Neural progenitor cell (in vitro differentiated cells): ENCODE measurements around the gene HSF4. TPM values are rescaled to one million over a fixed set of nuclear protein-coding genes. Genes with fewer than 3 reads are reported as not detected.

ENCODE experiments used
- DNase-seq: peaks from one replicate; pipeline ENCODE4 v3.0.0-alpha.2; 2016; ENCODE audit warnings: low spot score
- H2AFZ ChIP-seq: fragments of 200-600 bp; sonication (generic); replicated peaks from 2 replicates; pipeline ENCODE4 v1.6.1; 2016; ENCODE audit warnings: antibody characterized with exemption
- H3F3A ChIP-seq: fragments of 200-600 bp; sonication (generic); 2 replicates; pipeline ENCODE4 v1.6.1; 2016; ENCODE audit warnings: antibody characterized with exemption, low read depth
- H3K27ac ChIP-seq: fragments of 200-600 bp; sonication (generic); 2 replicates; pipeline ENCODE4 v1.5.1; 2016; ENCODE audit warnings: mild to moderate bottlenecking
- H3K27me3 ChIP-seq: fragments of 200-600 bp; sonication (generic); 2 replicates; pipeline ENCODE4 v1.6.1; 2016; ENCODE audit warnings: mild to moderate bottlenecking, moderate library complexity
- H3K36me3 ChIP-seq: fragments of 200-600 bp; sonication (generic); 2 replicates; pipeline ENCODE4 v1.5.1; 2016
- H3K4me1 ChIP-seq: fragments of 200-600 bp; sonication (generic); 2 replicates; pipeline ENCODE4 v1.6.1; 2016; ENCODE audit warnings: mixed run types
- H3K4me2 ChIP-seq: fragments of 200-600 bp; sonication (generic); 2 replicates; pipeline ENCODE4 v1.6.1; 2016
- H3K4me3 ChIP-seq: fragments of 200-600 bp; sonication (generic); 2 replicates; pipeline ENCODE4 v1.5.1; 2016
- H3K79me2 ChIP-seq: fragments of 200-600 bp; sonication (generic); 2 replicates; pipeline ENCODE4 v1.6.1; 2016; ENCODE audit warnings: low read depth
- H3K9ac ChIP-seq: fragments of 200-600 bp; sonication (generic); 2 replicates; pipeline ENCODE4 v1.6.1; 2016
- H3K9me3 ChIP-seq: fragments of 200-600 bp; sonication (generic); 2 replicates; pipeline ENCODE4 v1.5.1; 2016; ENCODE audit warnings: low read depth
- H4K20me1 ChIP-seq: fragments of 200-600 bp; sonication (generic); 2 replicates; pipeline ENCODE4 v1.6.1; 2016; ENCODE audit warnings: low read depth
- H3K27ac Mint-ChIP-seq: 3 replicates; pipeline ENCODE4 v1.8.0; 2021; ENCODE audit warnings: mixed read lengths
- H3K27me3 Mint-ChIP-seq: 2 replicates; pipeline ENCODE4 v1.8.0; 2022; ENCODE audit warnings: low read depth, mild to moderate bottlenecking, inconsistent platforms, moderate library complexity, mixed read lengths; ENCODE audit not compliant: insufficient read depth
- H3K36me3 Mint-ChIP-seq: 3 replicates; pipeline ENCODE4 v1.8.0; 2021; ENCODE audit warnings: mixed read lengths
- H3K4me1 Mint-ChIP-seq: 3 replicates; pipeline ENCODE4 v1.8.0; 2021; ENCODE audit warnings: mixed read lengths
- H3K4me3 Mint-ChIP-seq: 3 replicates; pipeline ENCODE4 v1.8.0; 2021; ENCODE audit warnings: mild to moderate bottlenecking, moderate library complexity, mixed read lengths
- H3K9me3 Mint-ChIP-seq: 3 replicates; pipeline ENCODE4 v1.8.0; 2020; ENCODE audit warnings: mixed read lengths
- CTCF ChIP-seq: fragments of 200-600 bp; sonication (generic); IDR thresholded peaks from 2 replicates; pipeline ENCODE4 v1.5.1; 2017; ENCODE audit warnings: antibody characterized with exemption, mild to moderate bottlenecking
- EZH2 ChIP-seq: fragments of 200-600 bp; sonication (generic); IDR thresholded peaks from 2 replicates; pipeline ENCODE4 v1.6.1; 2017; ENCODE audit warnings: antibody characterized with exemption, mild to moderate bottlenecking, moderate library complexity
- EZH2phosphoT487 ChIP-seq: fragments of 200-600 bp; sonication (generic); IDR thresholded peaks from 2 replicates; pipeline ENCODE4 v1.6.1; 2017; ENCODE audit warnings: antibody characterized with exemption
- microRNA counts: library from miRNA; unstranded; fragments of <30 nt; microRNA quantifications from one replicate; lab custom pipeline; 2016
- microRNA-seq: library from miRNA; unstranded; fragments of <30 nt; microRNA quantifications from one replicate; pipeline ENCODE4, GENCODE V29; 2016
- small RNA-seq: library from RNA; depleted of rRNA; stranded (forward); fragments of <200 nt; gene quantifications from one replicate; pipeline ENCODE3, GENCODE V24; 2015
- total RNA-seq: library from RNA; depleted of rRNA; stranded (reverse); fragments of >200 nt; gene quantifications from 2 replicates; pipeline ENCODE4 v1.2.3, GENCODE V29; 2015; ENCODE audit warnings: low replicate concordance

The HSF4 gene
- total RNA-seq, 1 donor from 2014 or later = not detected

GRCh38 chr16:67213197-67214019 lies 48.9 kb downstream of the HSF4 start:
- H3K4me3 Mint-ChIP-seq = no peak overlapping the region
- H4K20me1 ChIP-seq = no peaks in the 10 kb centered on the region
- no peaks in the 10 kb centered on the region for H3K36me3 ChIP-seq
- no peak for TF ChIP-seq EZH2phosphoT487
- no peak for TF ChIP-seq CTCF
- no peak for TF ChIP-seq EZH2
- no peaks in the 10 kb centered on the region for H3K9me3 ChIP-seq
- H3K4me2 ChIP-seq = no peak overlapping the region
- no peaks in the 10 kb centered on the region for H3K9me3 Mint-ChIP-seq
- no peak overlapping the region for H3K27ac Mint-ChIP-seq
- H3K4me1 Mint-ChIP-seq = no peaks in the 10 kb centered on the region
- H3K4me3 ChIP-seq = no peak overlapping the region
- DNase-seq = no peak
- no peaks in the 10 kb centered on the region for H3F3A ChIP-seq
- H2AFZ ChIP-seq = no peak overlapping the region
- H3K27ac ChIP-seq = no peak overlapping the region
- H3K4me1 ChIP-seq = no peaks in the 10 kb centered on the region
- H3K9ac ChIP-seq = no peak overlapping the region
- no peaks in the 10 kb centered on the region for H3K27me3 ChIP-seq
- H3K36me3 Mint-ChIP-seq = peaks cover 3% of the 10 kb centered on the region
- peaks cover 7% of the 10 kb centered on the region for H3K27me3 Mint-ChIP-seq
- H3K79me2 ChIP-seq = no peaks in the 10 kb centered on the region

- H3K27me3 Mint-ChIP-seq = peaks cover 10% of the 10 kb centered on the region
- no peak overlapping the region for H3K27ac Mint-ChIP-seq
- no peaks in the 10 kb centered on the region for H3K4me1 Mint-ChIP-seq
Observed at GRCh38 chr16:67215706-67216105, 51.2 kb downstream of the HSF4 start.

GRCh38 chr16:67216612-67217490 lies 52.3 kb downstream of the HSF4 start:
- no peaks in the 10 kb centered on the region for H3K9me3 Mint-ChIP-seq
- Histone ChIP-seq H2AFZ (no peak overlapping the region), H4K20me1 (no peaks in the 10 kb centered on the region), H3K79me2 (no peaks in the 10 kb centered on the region), H3K9ac (no peak overlapping the region), H3K4me3 (no peak overlapping the region), H3K27me3 (no peaks in the 10 kb centered on the region), H3K36me3 (no peaks in the 10 kb centered on the region), H3K4me2 (no peak overlapping the region), H3F3A (no peaks in the 10 kb centered on the region), H3K4me1 (no peaks in the 10 kb centered on the region), H3K27ac (no peak overlapping the region), H3K9me3 (no peaks in the 10 kb centered on the region)
- no peaks in the 10 kb centered on the region for H3K4me1 Mint-ChIP-seq
- H3K27me3 Mint-ChIP-seq = peaks cover 10% of the 10 kb centered on the region
- no peak for DNase-seq
- H3K36me3 Mint-ChIP-seq = no peaks in the 10 kb centered on the region
- no peak for TF ChIP-seq EZH2
- no peak for TF ChIP-seq EZH2phosphoT487
- TF ChIP-seq CTCF = no peak
- H3K4me3 Mint-ChIP-seq = no peak overlapping the region
- peak overlapping the region; percentile 80 for H3K27ac Mint-ChIP-seq

More at GRCh38 chr16:67215706-67216105, 51.2 kb downstream of the HSF4 start:
- no peak overlapping the region for H3K4me2 ChIP-seq
- no peaks in the 10 kb centered on the region for H3K27me3 ChIP-seq
- Mint-ChIP-seq H3K36me3 (peaks cover 3% of the 10 kb centered on the region), H3K9me3 (no peaks in the 10 kb centered on the region), H3K4me3 (no peak overlapping the region)
- no peaks in the 10 kb centered on the region for H3K36me3 ChIP-seq
- H3K9ac ChIP-seq = no peak overlapping the region
- H4K20me1 ChIP-seq = no peaks in the 10 kb centered on the region
- no peak for TF ChIP-seq CTCF
- TF ChIP-seq EZH2phosphoT487 = no peak
- no peak for DNase-seq
- H3K79me2 ChIP-seq = no peaks in the 10 kb centered on the region
- no peak overlapping the region for H3K4me3 ChIP-seq
- H3F3A ChIP-seq = no peaks in the 10 kb centered on the region
- H3K27ac ChIP-seq = no peak overlapping the region
- H3K9me3 ChIP-seq = no peaks in the 10 kb centered on the region
- H3K4me1 ChIP-seq = no peaks in the 10 kb centered on the region
- no peak overlapping the region for H2AFZ ChIP-seq

MicroRNAs encoded within 50 kb of the gene (microRNA counts, 767-probe panel; counts per million panel counts)
- 460 counts per million, percentile 90 among the panel's probes with 10 or more counts for microRNA hsa-miR-328 (lab: Ali Mortazavi, UCI)

Small RNAs within 50 kb of the gene (microRNA-seq; reads per million reads assigned to microRNA genes)
- gene MIR328 = 17.8 reads per million, percentile 49 among the genes with 10 or more reads in this experiment

Small RNAs within 50 kb of the gene (small RNA-seq; reads per million reads assigned to genes)
- 0.50 reads per million, percentile 55 among the genes with 10 or more reads in this experiment for gene MIR328

Other genes with a start within 250 kb of the HSF4 start
- gene CDH16, start 245.9 kb upstream of the HSF4 start, total RNA-seq = not detected in 2 replicates
- 0.12 and 0.24 TPM in 2 replicates for gene RRAD, start 239.2 kb upstream of the HSF4 start, total RNA-seq
- 55.5 and 76.0 TPM in 2 replicates for gene CIAO2B, start 230.3 kb upstream of the HSF4 start, total RNA-seq
- 11.1 and 20.9 TPM in 2 replicates for gene CES2, start 229.2 kb upstream of the HSF4 start, total RNA-seq
- 5.7 and 13.4 TPM in 2 replicates for gene CES3, start 203.5 kb upstream of the HSF4 start, total RNA-seq
- gene CES4A, start 176.2 kb upstream of the HSF4 start, total RNA-seq = 0.22 and 1.8 TPM in 2 replicates
- gene CBFB, start 135.6 kb upstream of the HSF4 start, total RNA-seq = 64.7 and 95.5 TPM in 2 replicates
- gene PHAF1, start 54.8 kb upstream of the HSF4 start, total RNA-seq = 29.1 and 31.5 TPM in 2 replicates
- gene B3GNT9, start 13.7 kb upstream of the HSF4 start, total RNA-seq = 2.6 and 5.9 TPM in 2 replicates
- gene TRADD, start 4.8 kb upstream of the HSF4 start, total RNA-seq = 0.25 and 0.30 TPM in 2 replicates
- gene FBXL8, start 4.8 kb upstream of the HSF4 start, total RNA-seq = not detected in 2 replicates
- gene NOL3, start 5.8 kb downstream of the HSF4 start, total RNA-seq = 0.37 and 5.5 TPM in 2 replicates
- 15.7 and 50.9 TPM in 2 replicates for gene MATCAP1, start 19.2 kb downstream of the HSF4 start, total RNA-seq
- gene EXOC3L1, start 25.4 kb downstream of the HSF4 start, total RNA-seq = not detected in 2 replicates
- 35.3 and 101 TPM in 2 replicates for gene E2F4, start 27.4 kb downstream of the HSF4 start, total RNA-seq
- 1.9 TPM in 1 of 2 replicates, not detected in the other for gene ELMO3, start 34.4 kb downstream of the HSF4 start, total RNA-seq
- 27.3 and 39.4 TPM in 2 replicates for gene TMEM208, start 62.4 kb downstream of the HSF4 start, total RNA-seq
- gene FHOD1, start 82.7 kb downstream of the HSF4 start, total RNA-seq = 5.5 and 14.2 TPM in 2 replicates
- 2.5 and 4.2 TPM in 2 replicates for gene SLC9A5, start 84.2 kb downstream of the HSF4 start, total RNA-seq
- gene PLEKHG4, start 114.8 kb downstream of the HSF4 start, total RNA-seq = 4.0 and 6.2 TPM in 2 replicates
- gene KCTD19, start 162.0 kb downstream of the HSF4 start, total RNA-seq = 1.1 TPM in 2 replicates
- gene LRRC36, start 162.1 kb downstream of the HSF4 start, total RNA-seq = 0.34 TPM in 1 of 2 replicates, not detected in the other
- gene TPPP3, start 228.8 kb downstream of the HSF4 start, total RNA-seq = 0.96 TPM in 1 of 2 replicates, not detected in the other